GM19025 (cell line): ENCODE measurements around the gene OR9Q1.

ENCODE experiments used
- ATAC-seq: cut with Tn5 transposase; IDR thresholded peaks from one replicate; pipeline ENCODE4 v1.9.1; 2021; ENCODE audit warnings: mild to moderate bottlenecking, low read depth, moderate library complexity; ENCODE audit not compliant: unreplicated experiment

Gene OR9Q1

GRCh38 chr11:58028687-58029411, 5.2 kb downstream of the OR9Q1 start:
- ATAC-seq = no peak

GRCh38 chr11:58030653-58031052, 7.0 kb downstream of the OR9Q1 start, which contains the start of gene OR6Q1:
OR6Q1 (plus strand) TSS chr11:58030953; CDS start chr11:58030953, 0 bp downstream.
- no peak for ATAC-seq

GRCh38 chr11:58034471-58034870, 10.8 kb downstream of the OR9Q1 start:
- no peak for ATAC-seq

GRCh38 chr11:58039589-58039988, 15.9 kb downstream of the OR9Q1 start:
- ATAC-seq = no peak

- no peak for ATAC-seq
These were observed 19.7 kb downstream of the OR9Q1 start for GRCh38 chr11:58043379-58043778.

- no peak for ATAC-seq
These were observed 22.6 kb downstream of the OR9Q1 start for GRCh38 chr11:58046231-58046630.

- ATAC-seq = no peak
These were observed 24.1 kb downstream of the OR9Q1 start for GRCh38 chr11:58047818-58048217.

GRCh38 chr11:58055806-58056401, 32.2 kb downstream of the OR9Q1 start:
- ATAC-seq = no peak

- no peak for ATAC-seq
These were observed 33.8 kb downstream of the OR9Q1 start for GRCh38 chr11:58057481-58057880.

- no peak for ATAC-seq
These were observed 34.8 kb downstream of the OR9Q1 start for GRCh38 chr11:58058276-58059006.

GRCh38 chr11:58059007-58059350, 35.3 kb downstream of the OR9Q1 start:
- ATAC-seq = no peak

- no peak for ATAC-seq
These were observed 36.9 kb downstream of the OR9Q1 start for GRCh38 chr11:58060535-58060934.

GRCh38 chr11:58060939-58061672, 37.4 kb downstream of the OR9Q1 start:
- ATAC-seq = no peak

GRCh38 chr11:58061813-58062212, 38.1 kb downstream of the OR9Q1 start:
- no peak for ATAC-seq

GRCh38 chr11:58067685-58068084, 44.0 kb downstream of the OR9Q1 start:
- ATAC-seq = no peak

- no peak for ATAC-seq
These were observed 45.0 kb downstream of the OR9Q1 start for GRCh38 chr11:58068655-58069054.

GRCh38 chr11:58070585-58070984, 46.9 kb downstream of the OR9Q1 start:
- no peak for ATAC-seq

- no peak for ATAC-seq
These were observed 52.1 kb downstream of the OR9Q1 start for GRCh38 chr11:58075781-58076180.

GRCh38 chr11:58086528-58086927, 62.8 kb downstream of the OR9Q1 start:
- ATAC-seq = no peak

GRCh38 chr11:58097437-58097836, 73.8 kb downstream of the OR9Q1 start:
- ATAC-seq = no peak

GRCh38 chr11:58121096-58121495, 97.4 kb downstream of the OR9Q1 start:
- no peak for ATAC-seq
